GM20431 (cell line): Measurements from ENCODE around the gene TPI1.

ENCODE experiments used
- in situ Hi-C: fragments of 300-500 bp; cut with MseI, MboI; formaldehyde crosslinking; loops from one replicate; pipeline ENCODE4 v1.15.0; 2020; ENCODE audit warnings: low sequenced_read_pairs; ENCODE audit not compliant: unreplicated experiment

The TPI1 gene

GRCh38 chr12:6909421-6910145 is 42.3 kb downstream of the TPI1 start:
- in situ Hi-C loops: no loop called here

DNA sequence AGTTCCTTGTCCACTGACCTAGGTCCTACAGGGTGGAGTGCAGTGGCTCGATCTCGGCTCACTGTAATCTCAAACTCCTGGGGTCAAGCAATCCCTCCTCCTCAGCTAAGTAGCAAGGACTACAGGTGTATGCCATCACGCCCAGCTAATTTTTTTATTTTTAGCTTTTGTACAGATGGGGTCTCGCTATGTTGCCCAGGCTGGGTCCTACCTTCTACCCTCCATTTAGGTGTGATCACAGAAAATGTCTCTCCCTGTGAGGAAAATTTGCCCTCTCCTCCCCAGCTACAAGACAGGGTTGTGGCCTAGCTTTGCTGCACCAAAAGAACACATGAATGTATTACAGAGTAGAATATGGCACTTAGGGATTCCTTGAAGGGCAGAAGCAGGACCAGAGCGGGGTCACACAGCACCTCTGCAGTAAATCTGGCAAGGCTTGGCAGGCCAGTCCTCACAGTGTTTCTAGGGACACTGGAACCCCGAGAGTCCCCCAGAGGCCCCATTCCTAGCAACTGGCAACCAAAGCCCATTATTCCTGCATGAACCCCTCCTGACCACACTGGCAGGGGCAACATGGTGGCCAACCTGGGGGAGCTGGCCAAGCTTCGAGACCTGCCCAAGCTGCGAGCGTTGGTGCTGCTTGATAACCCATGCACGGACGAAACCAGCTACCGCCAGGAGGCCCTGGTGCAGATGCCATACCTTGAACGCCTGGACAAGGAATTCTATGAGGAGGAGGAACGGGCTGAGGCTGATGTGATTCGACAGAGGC is 45.0 kb downstream of the TPI1 start:
- in situ Hi-C loops: no loop called here

DNA sequence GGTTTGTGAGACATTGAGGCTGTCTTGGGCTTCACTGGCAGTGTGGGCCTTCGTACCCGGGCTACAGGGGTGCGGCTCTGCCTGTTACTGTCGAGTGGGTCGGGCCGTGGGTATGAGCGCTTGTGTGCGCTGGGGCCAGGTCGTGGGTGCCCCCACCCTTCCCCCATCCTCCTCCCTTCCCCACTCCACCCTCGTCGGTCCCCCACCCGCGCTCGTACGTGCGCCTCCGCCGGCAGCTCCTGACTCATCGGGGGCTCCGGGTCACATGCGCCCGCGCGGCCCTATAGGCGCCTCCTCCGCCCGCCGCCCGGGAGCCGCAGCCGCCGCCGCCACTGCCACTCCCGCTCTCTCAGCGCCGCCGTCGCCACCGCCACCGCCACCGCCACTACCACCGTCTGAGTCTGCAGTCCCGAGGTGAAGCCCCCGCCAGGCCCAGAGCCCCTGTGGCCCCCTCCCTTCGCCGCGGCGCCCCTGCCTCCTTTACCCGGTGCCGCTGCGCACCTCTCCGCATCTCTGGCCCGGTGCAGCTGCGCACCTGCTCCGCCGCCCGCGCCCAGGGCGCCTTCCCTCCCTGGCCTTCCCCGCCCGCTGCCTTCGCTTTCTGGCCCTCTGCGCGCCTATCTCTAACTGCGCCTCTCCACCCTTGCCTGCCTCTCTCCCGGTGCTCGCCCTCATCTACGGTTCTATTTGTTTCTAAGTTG is 47.1 kb downstream of the TPI1 start, which contains the start of gene ENO2:
ENO2 (plus strand) TSS at position 335 of the 701 bp plus-strand sequence. CDS start 1,253 bp downstream, outside the sequence.
- in situ Hi-C loops: no loop called here

DNA sequence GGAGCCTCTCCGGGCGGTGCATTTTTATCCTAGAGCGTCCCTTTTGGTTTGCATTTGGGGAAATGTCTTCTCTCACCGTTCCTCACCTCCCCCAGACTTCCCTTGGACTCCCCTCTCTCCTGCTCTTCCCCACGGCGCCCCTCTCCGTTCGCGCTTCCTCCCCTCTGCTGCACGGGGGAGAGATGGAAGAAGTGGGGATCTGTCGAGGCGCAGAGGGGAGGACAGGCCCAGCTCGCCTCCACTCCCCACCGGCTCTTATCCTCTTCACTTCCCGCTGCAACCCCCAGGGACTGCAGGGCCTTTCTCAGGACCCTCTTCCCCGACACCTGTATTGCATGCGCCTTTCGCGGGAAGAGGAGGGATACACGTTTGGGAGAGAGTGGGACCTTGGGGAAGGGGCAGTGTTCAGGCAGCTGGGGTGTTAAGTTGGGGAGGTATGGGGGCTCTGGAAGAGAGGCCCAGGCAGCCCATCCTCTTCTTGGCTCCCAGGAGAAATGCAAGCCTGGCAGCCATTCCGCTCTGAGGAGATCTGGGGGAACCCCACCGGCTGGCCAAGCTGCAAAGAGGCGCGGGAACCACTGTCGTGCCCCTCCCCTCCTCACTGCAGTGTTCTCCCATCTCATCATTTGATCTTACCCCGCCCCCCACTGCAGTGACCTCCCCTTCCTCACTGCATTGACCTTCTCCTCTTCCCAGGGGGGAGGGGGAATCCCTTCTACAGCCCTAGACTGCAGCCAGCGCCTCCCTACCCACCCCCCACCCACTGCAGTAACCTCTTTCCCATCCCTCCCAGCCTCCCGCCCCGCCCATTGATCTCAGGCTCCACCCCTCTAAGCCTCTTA is 47.8 kb downstream of the TPI1 start:
- in situ Hi-C loops: no loop called here

- in situ Hi-C loops: no loop called here
Observed at GRCh38 chr12:6915789-6916285, 48.5 kb downstream of the TPI1 start.

DNA sequence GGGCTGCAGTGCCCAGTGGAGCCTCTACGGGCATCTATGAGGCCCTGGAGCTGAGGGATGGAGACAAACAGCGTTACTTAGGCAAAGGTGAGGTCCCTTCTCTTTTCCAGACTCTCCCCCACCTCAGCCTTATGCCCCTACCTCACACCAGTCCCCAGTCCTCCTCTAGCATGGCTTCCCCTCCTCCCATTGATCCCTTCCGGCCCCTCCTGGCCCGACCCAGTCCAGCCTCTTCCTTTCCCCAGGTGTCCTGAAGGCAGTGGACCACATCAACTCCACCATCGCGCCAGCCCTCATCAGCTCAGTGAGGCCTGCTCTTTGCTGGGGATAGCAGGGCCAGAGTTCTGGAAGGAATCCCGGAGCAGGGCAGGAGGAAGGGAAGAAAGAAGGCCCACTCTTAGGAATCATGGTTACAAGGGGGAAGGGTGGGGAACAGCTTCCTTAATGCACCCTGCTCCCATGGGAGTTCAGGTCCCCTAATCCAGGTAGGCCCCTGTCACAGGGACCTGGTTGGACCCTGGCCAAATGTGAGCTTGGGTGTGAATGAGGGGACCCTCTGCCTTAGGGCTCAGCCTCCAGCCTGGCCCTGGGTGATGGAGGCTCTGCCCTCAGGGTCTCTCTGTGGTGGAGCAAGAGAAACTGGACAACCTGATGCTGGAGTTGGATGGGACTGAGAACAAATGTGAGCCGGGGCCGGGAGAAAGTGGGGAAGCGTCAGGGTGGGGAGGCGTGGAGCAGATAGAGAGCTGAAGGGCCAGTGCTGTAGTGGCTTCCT is 49.3 kb downstream of the TPI1 start:
- in situ Hi-C loops: no loop called here

- in situ Hi-C loops: no loop called here
Observed at GRCh38 chr12:6917491-6918231, 50.3 kb downstream of the TPI1 start.

- in situ Hi-C loops: no loop called here
Observed at GRCh38 chr12:6919588-6919987, 52.3 kb downstream of the TPI1 start.
